HG03108 (cell line): ENCODE data around the gene ZYG11B.
"Not testable (repeated sequence)": the region's sequence is repeated elsewhere in the genome, so short reads cannot be mapped to it uniquely, and the experiment has no call there.

Experiments used
- ATAC-seq: cut with Tn5 transposase; IDR thresholded peaks from one replicate; pipeline ENCODE4 v1.9.1; 2021; ENCODE audit warnings: moderate library complexity; ENCODE audit not compliant: unreplicated experiment

The ZYG11B gene

DNA sequence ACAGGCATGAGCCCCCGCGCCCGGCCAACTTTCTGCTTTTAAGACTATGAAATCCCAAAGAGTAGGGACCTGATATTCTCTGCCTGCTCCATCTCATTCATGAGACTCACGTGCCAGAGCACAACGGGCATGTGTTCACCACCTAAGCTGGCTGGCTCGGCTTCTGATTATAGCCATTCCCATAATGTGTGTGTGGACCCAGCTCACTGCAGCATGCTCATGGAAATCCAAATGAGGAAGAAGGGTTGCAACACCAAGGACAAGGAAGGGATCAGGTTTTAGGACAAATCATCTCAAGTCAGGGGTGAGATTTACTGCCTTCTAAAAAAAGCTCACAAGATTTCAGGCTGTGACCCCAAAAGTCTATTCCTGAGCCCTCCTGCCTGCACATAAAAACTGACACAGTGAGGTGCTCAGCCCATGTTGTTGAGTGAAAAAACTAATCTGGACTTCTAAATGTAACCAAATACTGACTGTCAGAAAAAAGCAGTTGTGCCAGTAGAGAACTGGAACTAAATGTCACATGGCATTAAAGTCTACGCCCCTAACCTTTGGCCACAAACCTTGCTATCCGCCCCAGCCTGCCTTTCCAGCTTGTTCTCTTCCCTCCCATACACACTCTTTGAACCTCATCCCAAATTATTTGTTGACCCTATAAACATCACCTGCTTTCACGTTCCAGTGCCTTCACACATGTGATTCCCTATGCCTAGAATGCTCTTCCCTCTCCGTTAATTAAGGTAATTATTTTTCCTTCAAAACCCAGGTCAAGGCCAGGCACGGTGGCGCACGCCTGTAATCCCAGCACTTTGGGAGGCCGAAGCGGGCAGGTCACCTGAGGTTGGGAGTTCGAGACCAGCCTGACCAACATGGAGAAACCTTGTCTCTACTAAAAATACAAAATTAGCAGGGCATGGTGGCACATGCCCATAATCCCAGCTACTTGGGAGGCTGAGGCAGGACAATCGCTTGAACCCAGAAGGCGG lies 19.0 kb upstream of the ZYG11B start:
- no peak for ATAC-seq

DNA sequence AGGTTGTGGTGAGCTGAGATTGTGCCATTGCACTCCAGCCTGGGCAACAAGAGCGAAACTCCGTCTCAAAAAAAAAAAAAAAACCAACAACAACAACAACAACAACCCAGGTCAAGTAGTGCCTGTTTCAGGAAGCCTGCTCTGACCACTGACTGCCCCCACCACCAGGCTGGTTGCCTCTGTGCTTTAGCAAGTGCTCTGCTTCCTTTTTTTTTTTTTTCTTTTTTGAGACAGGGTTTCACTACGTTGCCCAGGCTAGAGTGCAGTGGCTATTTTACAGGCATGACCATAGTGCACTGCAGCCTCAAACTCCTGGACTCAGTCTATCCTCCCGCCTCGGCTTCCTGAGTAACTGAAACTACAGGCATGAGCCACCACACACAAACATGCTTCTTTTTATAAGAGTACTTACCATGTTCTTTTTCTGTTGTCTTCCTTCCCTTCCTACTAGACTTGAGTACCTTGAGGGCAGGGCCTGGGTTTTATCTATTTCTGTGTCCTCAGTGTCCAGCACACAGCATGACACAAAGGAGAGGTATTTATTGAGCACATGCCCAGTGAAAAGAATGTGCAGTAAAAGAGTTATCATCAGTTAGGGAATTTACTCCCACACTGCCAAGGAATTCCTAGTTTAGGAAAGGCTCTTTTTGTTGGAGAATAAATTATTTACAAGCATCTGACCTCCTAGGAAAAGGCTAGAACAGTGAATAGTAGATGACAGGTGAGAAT lies 18.2 kb upstream of the ZYG11B start:
- no peak for ATAC-seq

DNA sequence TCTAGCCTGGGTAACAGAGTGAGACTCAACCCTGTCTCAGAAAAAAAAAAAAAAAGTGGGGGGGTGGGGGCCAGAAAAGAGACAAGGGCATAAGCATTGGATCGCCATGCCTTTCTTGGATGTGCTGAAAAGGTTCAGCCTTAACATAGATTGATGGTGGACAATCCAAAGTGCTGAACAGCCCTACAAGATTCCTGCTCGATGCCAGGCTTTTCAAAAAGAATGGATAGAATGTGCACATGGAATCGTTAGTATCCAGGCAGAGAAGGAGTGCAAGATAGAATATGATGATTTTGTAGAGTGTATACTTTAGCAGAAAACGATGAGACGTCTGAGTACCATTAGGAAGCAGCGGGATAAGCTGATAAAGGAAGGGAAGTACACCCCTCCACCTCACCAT lies 17.2 kb upstream of the ZYG11B start:
- ATAC-seq = no peak

DNA sequence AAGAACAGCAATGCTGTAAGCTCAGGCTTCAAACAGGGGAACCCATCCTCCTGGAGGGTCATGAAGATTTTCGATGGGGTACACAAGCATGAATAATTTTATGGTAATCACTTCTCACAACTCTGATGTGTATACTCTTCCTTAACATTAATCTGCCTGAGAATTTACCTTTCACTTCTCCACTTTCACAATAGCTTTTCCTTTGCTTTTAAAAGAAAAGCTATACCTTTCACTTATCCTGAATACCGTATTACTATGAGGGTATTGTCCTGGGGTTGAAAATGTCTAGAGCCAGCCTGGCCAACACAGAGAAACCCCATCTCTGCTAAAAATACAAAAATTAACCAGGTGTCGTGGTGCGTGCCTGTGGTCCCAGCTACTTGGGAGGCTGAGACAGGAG lies 12.7 kb upstream of the ZYG11B start:
- ATAC-seq = no peak

DNA sequence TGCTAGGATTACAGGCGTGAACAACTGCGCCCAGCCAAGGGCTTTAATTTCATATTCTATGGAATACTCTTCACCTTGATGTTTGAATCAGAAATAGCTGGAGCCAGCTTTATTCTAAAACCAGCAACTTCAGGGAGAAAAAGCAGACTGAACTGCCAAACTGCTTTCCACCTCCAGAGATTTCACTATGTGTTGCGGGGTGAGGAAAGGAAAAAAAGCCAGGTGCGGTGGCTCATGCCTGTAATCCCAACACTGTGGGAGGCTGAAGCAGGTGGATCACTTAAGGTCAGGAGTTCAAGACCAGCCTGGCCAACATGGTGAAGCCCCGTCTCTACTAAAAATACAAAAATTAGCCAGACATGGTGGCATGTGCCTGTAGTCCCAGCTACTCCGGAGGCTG lies 11.0 kb upstream of the ZYG11B start:
- ATAC-seq = not testable (repeated sequence)

DNA sequence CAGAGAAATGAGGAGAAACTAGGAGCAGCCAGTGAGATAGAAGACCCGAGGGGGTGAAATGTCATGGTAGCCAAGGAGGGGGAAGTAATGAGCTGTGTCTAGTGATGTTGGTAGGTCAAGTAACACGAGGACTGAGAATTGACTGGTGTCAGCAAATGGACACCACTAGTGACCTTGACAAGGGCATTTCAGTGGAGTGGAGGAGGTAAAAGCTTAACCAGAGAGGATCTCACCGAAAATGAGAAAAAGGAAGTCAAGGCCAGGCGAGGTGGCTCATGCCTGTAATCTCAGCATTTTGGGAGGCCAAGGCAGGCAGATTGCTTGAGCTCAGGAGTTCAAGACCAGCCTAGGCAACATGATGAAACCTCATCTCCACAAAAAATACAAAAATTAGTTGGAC lies 3.0 kb upstream of the ZYG11B start:
- ATAC-seq = no peak

DNA sequence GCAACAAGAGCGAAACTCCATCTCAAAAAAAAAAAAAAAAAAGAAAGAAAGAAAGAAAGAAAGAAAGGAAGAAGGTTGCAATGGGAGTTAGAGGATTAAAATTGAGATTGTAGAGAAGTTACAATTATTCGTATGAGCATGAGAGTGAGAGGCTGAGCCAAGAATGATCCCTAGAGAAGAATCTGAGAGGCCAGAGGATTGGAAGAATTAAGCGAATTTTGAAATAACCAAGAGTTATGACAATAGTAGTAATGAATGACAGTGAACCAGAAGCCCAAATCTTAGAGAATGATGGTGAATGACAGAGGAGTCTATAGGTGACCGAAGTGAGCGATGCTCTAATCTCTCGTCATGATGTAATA lies 369 bp upstream of the ZYG11B start:
- no peak for ATAC-seq

DNA sequence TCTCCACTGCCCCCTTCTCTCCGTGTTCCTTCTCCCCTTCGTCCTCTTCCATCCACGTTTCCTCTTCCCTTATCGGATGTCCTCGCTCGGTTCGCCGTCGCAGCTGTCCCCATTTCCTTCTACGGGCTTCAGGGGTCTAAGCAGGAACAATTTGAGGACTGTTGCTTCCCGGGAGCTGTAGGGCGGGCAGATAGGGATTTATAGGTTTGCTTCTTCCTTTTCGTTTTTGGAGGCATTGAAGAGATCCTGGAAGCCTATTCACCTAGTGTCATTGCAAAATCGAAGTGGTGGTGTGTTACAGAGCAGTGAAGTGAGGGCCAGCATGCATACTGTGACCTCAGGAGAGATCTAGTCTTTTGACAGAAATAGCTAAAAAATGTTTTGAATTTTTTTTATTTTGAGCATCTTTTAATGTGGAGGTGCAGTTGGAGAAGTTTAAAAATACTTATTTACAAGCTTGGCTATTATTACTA lies 897 bp downstream of the ZYG11B start:
- no peak for ATAC-seq

DNA sequence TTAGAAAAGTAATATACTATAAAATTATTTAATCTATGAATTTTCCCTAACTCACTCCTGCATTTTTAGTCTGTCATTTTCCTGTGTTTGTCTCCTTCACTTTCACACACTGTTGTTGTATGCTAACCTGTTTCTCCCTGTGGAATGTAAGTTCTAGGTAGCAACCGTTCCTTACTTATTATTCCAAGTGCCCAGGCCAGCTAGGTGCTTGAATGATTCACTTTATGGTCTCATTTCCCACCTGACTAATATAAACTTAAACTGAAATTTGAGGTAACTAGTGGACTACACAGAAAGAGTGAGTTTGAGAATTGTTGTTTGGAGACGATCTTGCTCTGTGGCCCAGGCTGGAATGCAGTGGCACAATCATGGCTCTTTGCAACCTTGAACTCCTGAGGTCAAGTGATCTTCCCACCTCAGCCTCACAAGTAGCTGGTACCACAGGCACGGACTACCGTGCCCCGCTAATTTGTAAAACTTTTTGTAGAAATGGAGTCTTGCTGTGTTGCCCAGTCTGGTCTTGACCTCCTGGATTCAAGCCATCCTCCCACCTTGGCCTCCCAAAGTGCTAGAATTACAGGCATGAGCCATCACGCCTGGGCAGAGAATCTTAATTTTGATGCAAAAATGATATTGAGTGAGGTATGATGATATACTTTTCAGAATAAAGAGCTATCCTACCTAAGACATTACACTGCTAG lies 1.9 kb downstream of the ZYG11B start:
- ATAC-seq = no peak

DNA sequence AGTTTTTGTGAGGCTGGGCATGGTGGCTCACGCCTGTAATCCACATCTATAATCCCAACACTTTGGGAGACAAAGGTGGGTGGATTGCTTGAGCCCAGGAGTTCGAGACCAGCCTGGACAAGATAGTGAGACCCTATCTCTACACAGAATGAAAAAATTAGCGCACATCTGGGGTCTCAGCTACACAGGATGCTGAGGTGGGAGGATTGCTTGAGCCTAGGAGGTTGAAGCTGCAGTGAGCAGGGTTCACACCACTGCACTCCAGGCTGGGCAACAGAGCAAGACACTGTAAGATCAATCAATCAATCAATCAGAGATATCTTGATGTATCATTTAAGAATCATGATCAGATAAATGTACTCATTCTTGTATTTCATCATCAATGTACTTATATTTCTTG lies 7.1 kb downstream of the ZYG11B start:
- ATAC-seq = no peak

DNA sequence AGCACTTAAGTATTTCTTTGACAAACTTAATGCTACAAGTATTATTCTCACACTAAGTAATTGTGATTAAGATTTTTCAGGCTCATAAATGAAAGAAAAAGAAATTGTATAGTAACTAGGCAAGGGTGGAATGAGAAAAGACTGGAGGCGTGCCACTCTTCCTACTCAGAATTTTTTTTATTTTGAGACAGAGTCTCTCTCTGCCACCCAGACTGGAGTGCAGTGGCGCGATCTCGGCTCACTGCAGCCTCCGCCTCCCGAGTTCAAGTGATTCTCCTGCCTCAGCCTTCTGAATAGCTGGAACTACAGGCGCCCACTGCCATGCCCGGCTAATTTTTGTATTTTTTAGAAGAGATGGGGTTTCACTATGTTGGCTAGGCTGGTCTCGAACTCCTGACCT lies 9.1 kb downstream of the ZYG11B start:
- ATAC-seq = not testable (repeated sequence)

DNA sequence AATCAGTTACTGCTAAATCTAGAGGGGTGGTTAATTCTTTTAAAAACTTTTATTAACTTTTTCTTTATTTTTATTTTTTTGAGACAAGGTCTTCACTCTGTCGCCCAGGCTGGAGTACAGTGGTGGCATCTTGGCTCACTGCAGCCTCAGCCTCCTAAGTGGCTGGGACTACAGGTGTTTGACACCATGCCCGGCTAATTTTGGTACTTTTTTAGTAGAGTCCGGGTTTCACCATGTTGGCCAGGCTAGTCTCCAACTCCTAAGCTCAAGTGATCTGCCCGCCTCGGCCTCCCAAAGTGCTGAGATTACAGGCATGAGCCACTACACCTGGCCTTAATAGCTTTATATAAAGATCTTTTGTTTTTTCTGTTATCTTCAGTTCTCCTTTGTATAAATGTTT lies 11.9 kb downstream of the ZYG11B start:
- no peak for ATAC-seq

DNA sequence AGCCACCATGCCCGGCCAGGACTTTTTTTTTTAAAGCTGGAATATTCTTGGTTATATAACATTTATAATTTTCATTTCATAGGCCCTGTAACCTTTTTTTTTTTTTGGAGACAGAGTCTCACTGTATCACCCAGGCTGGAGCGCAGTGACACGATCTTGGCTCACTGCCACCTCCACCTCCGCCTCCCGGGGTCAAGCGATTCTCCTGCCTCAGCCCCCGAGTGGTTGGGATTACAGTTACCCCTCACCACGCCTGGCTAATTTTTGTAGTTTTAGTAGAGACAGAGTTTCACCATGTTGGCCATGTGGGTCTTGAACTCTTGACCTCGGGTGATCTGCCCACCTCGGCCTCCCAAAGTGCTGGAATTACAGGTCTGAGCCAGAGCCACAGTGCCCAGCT lies 12.6 kb downstream of the ZYG11B start:
- no peak for ATAC-seq

DNA sequence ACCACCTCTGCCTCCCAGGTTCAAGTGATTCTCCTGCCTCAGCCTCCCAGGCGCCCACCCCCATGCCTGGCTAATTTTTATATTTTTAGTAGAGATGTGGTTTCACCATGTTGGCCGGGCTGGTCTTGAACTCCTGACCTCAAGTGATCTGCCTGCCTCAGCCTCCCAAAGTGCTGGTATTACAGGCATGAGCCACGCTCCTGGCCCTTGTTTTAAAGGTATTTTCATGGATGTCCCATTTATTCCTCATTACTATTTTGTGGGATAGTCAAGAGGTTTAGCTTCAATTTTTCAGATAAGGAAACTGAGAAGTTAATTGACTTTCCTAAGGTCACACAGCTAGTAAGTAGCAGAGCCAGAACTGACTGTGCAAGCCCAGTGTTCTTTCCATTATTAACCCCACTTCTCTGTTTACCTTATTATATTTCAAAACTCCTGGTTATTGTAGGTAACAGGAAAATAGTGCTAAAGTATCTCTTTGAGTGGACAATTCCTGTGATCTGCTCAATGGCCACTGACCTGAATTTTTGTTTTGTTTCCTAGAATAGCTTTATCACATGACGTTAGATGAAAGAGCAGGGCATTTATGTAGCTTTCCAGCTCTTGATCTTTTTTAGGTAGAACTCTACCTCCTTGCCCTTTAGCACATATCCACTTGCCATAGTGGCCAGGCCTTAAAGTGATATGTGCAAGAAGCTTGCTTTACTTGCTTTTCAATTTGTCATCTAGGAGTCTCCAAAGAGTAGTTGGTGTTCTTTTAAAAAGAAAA lies 13.6 kb downstream of the ZYG11B start:
- ATAC-seq = no peak

DNA sequence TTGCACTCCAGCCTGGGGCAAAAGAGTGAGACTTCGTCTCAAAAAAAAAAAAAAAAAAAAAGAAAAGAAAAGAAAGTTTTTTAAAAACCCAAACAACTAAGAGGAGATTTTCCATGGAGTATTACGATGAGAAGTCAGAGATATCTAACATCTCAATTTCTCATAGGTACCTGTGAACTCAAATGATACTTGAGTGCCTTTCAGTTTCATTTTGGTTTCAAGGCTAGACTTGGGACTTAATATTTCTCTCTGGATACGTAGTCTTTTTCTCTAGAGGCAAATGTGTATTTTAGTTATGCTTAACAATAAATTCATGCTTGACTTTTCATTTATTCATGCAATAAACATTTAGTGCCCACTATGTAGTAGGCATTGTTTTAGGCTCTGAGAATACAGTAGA lies 15.0 kb downstream of the ZYG11B start:
- no peak for ATAC-seq

DNA sequence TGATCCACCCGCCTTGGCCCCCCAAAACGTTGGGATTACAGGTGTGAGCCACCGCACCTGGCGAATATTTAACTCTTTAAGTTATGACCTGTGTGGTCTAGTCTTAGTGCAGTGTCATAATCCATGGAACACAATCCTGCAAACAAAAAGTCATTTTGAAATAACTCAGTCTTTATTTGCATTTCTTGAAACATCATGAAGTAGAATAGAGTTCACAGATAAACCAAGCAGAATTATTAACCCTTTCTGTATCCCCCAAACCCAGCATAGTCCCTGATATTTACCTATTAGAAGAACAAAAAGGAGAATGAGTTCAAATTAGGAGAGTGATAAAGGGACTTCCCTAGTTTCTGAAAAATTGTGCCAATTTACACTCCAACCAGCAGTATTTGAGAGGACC lies 19.9 kb downstream of the ZYG11B start:
- ATAC-seq = no peak

DNA sequence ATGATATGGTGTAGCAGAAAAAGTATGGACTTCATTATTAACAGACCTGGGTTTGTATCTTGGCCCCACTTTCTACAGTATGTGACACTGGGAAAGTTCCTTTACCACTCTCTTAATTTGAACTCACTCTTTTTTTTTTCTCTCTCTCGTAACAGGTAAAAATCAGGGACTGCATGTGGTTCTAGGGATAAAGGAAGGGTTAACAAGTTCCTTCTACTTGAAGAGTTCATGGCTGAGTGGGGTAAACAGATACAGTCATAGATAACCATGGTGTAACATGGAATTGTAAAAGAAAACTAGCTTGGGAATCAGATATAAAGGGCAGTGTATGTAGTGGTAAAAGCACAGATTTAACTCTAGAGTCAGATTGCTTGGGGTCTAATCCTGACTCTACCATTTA lies 21.2 kb downstream of the ZYG11B start:
- ATAC-seq = no peak

DNA sequence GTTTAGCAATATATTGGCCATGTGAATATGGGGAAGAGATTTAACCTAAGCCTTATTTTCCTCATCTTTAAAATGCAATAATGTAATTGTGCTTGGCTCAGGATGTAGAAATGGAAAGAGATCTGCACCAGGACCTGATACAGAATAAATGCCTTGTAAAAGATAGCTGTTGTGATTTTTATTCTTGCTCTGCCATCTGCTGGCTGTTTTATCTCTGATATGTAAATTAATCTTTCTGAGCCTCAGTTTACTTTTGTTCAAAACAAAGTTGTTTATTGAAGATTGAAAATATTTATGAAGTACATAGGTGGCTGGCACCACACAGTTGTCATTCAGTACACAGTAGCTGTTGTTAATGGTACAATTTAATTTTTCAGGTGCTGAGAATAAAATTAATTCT lies 21.9 kb downstream of the ZYG11B start:
- no peak for ATAC-seq

DNA sequence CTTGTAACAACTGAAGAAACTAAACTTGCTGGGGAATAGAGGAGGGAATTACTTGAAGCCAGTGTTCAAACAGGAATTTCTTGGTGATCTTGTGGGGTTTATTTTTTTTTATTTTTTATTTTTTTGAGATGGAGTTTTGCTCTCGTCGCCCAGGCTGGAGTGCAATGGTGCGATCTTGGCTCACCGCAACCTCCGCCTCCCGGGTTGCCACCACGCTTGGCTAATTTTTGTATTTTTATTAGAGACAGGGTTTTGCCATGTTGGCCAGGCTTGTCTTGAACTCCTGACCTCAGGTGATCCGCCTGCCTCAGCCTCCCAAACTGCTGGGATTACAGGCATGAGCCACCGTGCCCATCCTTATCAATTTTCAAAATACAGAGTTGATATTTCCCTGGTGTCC lies 23.2 kb downstream of the ZYG11B start:
- not testable (repeated sequence) for ATAC-seq

DNA sequence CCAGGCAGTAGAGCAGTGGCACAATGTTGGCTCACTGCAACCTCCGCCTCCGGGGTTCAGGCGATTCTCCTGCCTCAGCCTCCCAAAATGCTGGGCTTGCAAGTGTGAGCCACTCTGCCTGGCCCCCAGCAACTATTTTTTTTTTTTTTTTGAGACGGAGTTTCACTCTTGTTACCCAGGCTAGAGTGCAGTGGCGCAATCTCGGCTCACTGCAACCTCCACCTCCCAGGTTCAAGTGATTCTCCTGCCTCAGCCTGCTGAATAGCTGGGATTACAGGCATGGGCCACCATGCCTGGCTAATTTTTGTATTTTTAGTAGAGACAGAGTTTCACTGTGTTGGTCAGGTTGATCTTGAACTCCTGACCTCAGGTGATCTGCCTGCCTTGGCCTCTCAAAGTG lies 23.9 kb downstream of the ZYG11B start:
- ATAC-seq = not testable (repeated sequence)
